K562 (cell line): ENCODE data around the gene PHACTR3. TPM values are rescaled to one million over a fixed set of nuclear protein-coding genes. Genes with fewer than 3 reads are reported as not detected.

Experiments
- ATAC-seq: fragments of 200-7000 bp; cut with Tn5 transposase; 3 replicates; pipeline ENCODE4 v1.9.1; 2020; ENCODE audit warnings: moderate library complexity
- BruUV-seq: library from RNA; stranded (reverse); fragments of 400-500 nt; replicated peaks from 2 replicates; lab custom pipeline; 2021; lab: Mats Ljungman, UMichigan
- CTCF ChIA-PET: fragments of 300-600 bp; formaldehyde crosslinking; extraction: SDS; loops from one replicate; lab custom pipeline; 2021; ENCODE audit warnings: low intra/inter-chr PET ratio; lab: Yijun Ruan, JAX
- POLR2A ChIA-PET: fragments of 300-600, 350-650 bp; sonication (Branson Sonifier 250); formaldehyde crosslinking; extraction: SDS; loops from one replicate; lab custom pipeline; 2021; ENCODE audit warnings: antibody characterized with exemption, inconsistent platforms; lab: Yijun Ruan, JAX
- DNase-seq, 4 experiments: peaks; one replicate each; pipeline versions ENCODE4 v3.0.0 to v3.0.0-alpha.2; 2011 to 2018; ENCODE audit warnings: low spot score in 3 of 4, mixed read lengths in 3 of 4; ENCODE audit errors: extremely low read depth in 1 of 4
- FAIRE-seq: peaks from 2 replicates; lab custom pipeline; 2011; peaks lifted over from hg19 to GRCh38; lab: Jason Lieb, UNC
- H2AFZ ChIP-seq: 2 replicates; pipeline ENCODE4 v1.6.0; 2011; ENCODE audit warnings: low read depth, low read length, control low read depth, inconsistent platforms
- H3K27ac ChIP-seq: fragments of 200-600 bp; 3 replicates; pipeline ENCODE4 v1.8.0; 2011; ENCODE audit warnings: low read depth, mild to moderate bottlenecking, control low read depth, inconsistent platforms, low read length, moderate library complexity, mixed read lengths; ENCODE audit errors: extremely low read depth
- H3K27me3 ChIP-seq, 2 experiments: fragments of 300-600 bp in 1 of 2; 2 replicates in 1 of 2; 3 replicates in 1 of 2; pipeline versions ENCODE4 v1.6.0 to v1.8.0; 2011; ENCODE audit warnings: inconsistent platforms in 2 of 2, low read length in 2 of 2, mild to moderate bottlenecking in 1 of 2, mixed read lengths in 1 of 2, moderate library complexity in 1 of 2; ENCODE audit not compliant: control insufficient read depth in 2 of 2, insufficient read depth in 2 of 2
- H3K36me3 ChIP-seq: fragments of 300-600 bp; 3 replicates; pipeline ENCODE4 v1.8.0; 2011; ENCODE audit warnings: mild to moderate bottlenecking, low read length, inconsistent platforms; ENCODE audit not compliant: control insufficient read depth, insufficient read depth
- H3K4me1 ChIP-seq, 2 experiments: fragments of 200-600 bp in 1 of 2; replicated peaks in 1 of 2; 2 replicates in 1 of 2; 3 replicates in 1 of 2; pipeline versions ENCODE4 v1.5.1 to v1.8.0; 2011; ENCODE audit warnings: inconsistent platforms in 2 of 2, low read length in 2 of 2, mild to moderate bottlenecking in 1 of 2, mixed read lengths in 1 of 2, moderate library complexity in 1 of 2; ENCODE audit not compliant: control insufficient read depth in 2 of 2, insufficient read depth in 2 of 2
- H3K4me2 ChIP-seq: 2 replicates; pipeline ENCODE4 v1.6.1; 2011; ENCODE audit warnings: low read length, control low read depth, inconsistent platforms, mixed read lengths; ENCODE audit not compliant: insufficient read depth
- H3K4me3 ChIP-seq: fragments of 200-600 bp; sonication (generic), shearing (Covaris generic); 2 replicates; pipeline ENCODE4 v1.5.1; 2016; ENCODE audit warnings: control low read depth, inconsistent platforms
- H3K79me2 ChIP-seq: fragments of 200-600 bp; 3 replicates; pipeline ENCODE4 v1.8.0; 2011; ENCODE audit warnings: low read length, inconsistent platforms; ENCODE audit not compliant: control insufficient read depth, insufficient read depth
- H3K9ac ChIP-seq, 2 experiments: 2 replicates each; pipeline versions ENCODE4 v1.6.0 to v1.6.1; 2011; ENCODE audit warnings: low read depth in 2 of 2, low read length in 2 of 2, control low read depth in 1 of 2, inconsistent platforms in 1 of 2, mild to moderate bottlenecking in 1 of 2, mixed read lengths in 1 of 2; ENCODE audit not compliant: insufficient read depth in 1 of 2
- H3K9me1 ChIP-seq: one replicate; pipeline ENCODE4 v1.6.0; 2011; ENCODE audit warnings: inconsistent platforms, mild to moderate bottlenecking, low read length, moderate library complexity; ENCODE audit not compliant: control insufficient read depth, insufficient read depth
- H3K9me3 ChIP-seq: replicated peaks from 2 replicates; pipeline ENCODE4 v1.5.1; 2011; ENCODE audit warnings: low read depth, low read length, inconsistent platforms; ENCODE audit not compliant: control insufficient read depth, insufficient read depth
- H4K20me1 ChIP-seq: replicated peaks from 2 replicates; pipeline ENCODE4 v1.6.1; 2011; ENCODE audit warnings: low read length, inconsistent platforms, mixed read lengths; ENCODE audit not compliant: control insufficient read depth, insufficient read depth
- SRF ChIP-seq, 2 experiments: fragments of 250-450, 450-650 bp in 1 of 2; sonication (Bioruptor Pico) in 1 of 2; sonication (generic) in 1 of 2; formaldehyde crosslinking; IDR thresholded peaks; 2 replicates each; pipeline versions ENCODE4 v1.5.0 to v1.5.1; 2020 to 2022; ENCODE audit warnings: mild to moderate bottlenecking in 1 of 2, missing genetic modification reagents in 1 of 2
- TCF15 ChIP-seq: fragments of 250-450 bp; sonication (Bioruptor Pico); IDR thresholded peaks from 2 replicates; pipeline ENCODE4 v1.8.0; 2022; ENCODE audit warnings: moderate library complexity, mild to moderate bottlenecking, inconsistent platforms
- TFAM ChIP-seq: fragments of 250-450 bp; sonication (Bioruptor Pico); conservative IDR thresholded peaks from 2 replicates; pipeline ENCODE4 v1.5.0; 2021; ENCODE audit warnings: mild to moderate bottlenecking, moderate library complexity
- WGBS: fragments of 100-300 bp; shearing (Covaris generic); methylation state at CpG from one replicate; pipeline ENCODE4 v1.1.6; 2016; ENCODE audit warnings: low coverage, mixed read lengths; ENCODE audit not compliant: insufficient coverage; ENCODE audit errors: missing lambda C conversion rate; 5-methylcytosine and 5-hydroxymethylcytosine counted together
- in situ Hi-C: fragments of 300-500 bp; cut with MboI; formaldehyde crosslinking; loops from 4 replicates; pipeline ENCODE4 v1.15.0; 2018; ENCODE audit warnings: inconsistent platforms, mixed read lengths
- intact Hi-C: fragments of 100-400 bp; cut with micrococcal nuclease; formaldehyde crosslinking; loops from 2 replicates; pipeline ENCODE4 v1.14.2; 2022
- polyA plus RNA-seq, 8 experiments: library from polyadenylated mRNA; depleted of rRNA in 4 of 8; stranded (reverse) in 5 of 8; unstranded in 3 of 8; fragments of >200 nt; fragmentation: Nextera tagmentation in 2 of 8; fragmentation: Illumina TruSeq in 1 of 8; extraction: Ambion mirVana in 2 of 8; extraction: Trizol in 1 of 8; gene quantifications; 2 replicates each; pipeline versions ENCODE4 v1.2.1 to v1.2.3, GENCODE V29; 2011 to 2014; ENCODE audit warnings: inconsistent platforms in 1 of 8, missing spikeins in 1 of 8
- total RNA-seq, 7 experiments: library from RNA; depleted of rRNA in 6 of 7; stranded (reverse); fragments of >200 nt in 6 of 7; fragmentation: Illumina TruSeq in 2 of 7; extraction: Trizol in 2 of 7; gene quantifications; 2 replicates each; pipeline versions ENCODE4 v1.2.1 to v1.2.3, GENCODE V29; 2011 to 2021; ENCODE audit warnings: low replicate concordance in 1 of 7
- TF ChIP-seq, protein P1 (sequence below), 2 experiments: IDR thresholded peaks; 2 replicates each; pipeline ENCODE4 v1.6.1; 2012; ENCODE audit warnings: improper control_type of control experiment in 2 of 2, low read depth in 2 of 2, low read length in 2 of 2, borderline replicate concordance in 1 of 2

PHACTR3 gene
- total and polyA plus RNA-seq, 9 of the 15 experiments (the other 6 are each of a cell fraction or from before 2014, with no cell fraction given): not detected

DNA sequence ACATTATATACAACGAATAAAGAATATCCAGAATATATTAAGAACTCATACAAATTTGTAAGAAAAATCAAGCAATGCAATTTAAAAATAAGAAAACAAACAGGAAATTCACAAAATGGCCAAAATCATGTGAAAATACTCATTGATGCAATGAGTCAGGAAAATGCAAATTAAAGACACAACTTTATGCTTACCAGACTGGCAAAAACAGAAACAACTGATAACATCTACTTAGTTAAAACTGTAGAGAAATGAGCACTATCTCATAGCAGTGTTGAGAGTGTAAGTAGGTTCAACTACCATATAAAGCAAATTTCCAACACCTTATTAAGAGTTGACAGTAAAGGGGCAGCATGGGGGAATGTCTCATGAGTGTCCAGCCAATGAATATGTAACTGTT lies 266.8 kb downstream of the PHACTR3 start:
- Histone ChIP-seq H3K9me1 (no peaks in the 10 kb centered on the region), H3K27ac (no peak overlapping the region), H2AFZ (no peak overlapping the region), H3K36me3 (no peaks in the 10 kb centered on the region), H3K79me2 (no peaks in the 10 kb centered on the region), H3K4me1 (no peaks in the 10 kb centered on the region), H3K9me3 (no peaks in the 10 kb centered on the region), H3K9ac (no peak overlapping the region), H4K20me1 (no peaks in the 10 kb centered on the region; the same call in 1 of the 2 replicates), H3K27me3 (no peaks in the 10 kb centered on the region), H3K4me2 (no peak overlapping the region), H3K4me3 (no peak overlapping the region)
- POLR2A ChIA-PET: no interaction called here
- ATAC-seq: no peak
- CTCF ChIA-PET: no interaction called here
- TF ChIP-seq SRF (CRISPR knock-in tag; IDR thresholded peaks at IDR 0.05) (no peak), TFAM (CRISPR knock-in tag) (no peak), TCF15 (no peak)
- TF ChIP-seq, protein P1, sequence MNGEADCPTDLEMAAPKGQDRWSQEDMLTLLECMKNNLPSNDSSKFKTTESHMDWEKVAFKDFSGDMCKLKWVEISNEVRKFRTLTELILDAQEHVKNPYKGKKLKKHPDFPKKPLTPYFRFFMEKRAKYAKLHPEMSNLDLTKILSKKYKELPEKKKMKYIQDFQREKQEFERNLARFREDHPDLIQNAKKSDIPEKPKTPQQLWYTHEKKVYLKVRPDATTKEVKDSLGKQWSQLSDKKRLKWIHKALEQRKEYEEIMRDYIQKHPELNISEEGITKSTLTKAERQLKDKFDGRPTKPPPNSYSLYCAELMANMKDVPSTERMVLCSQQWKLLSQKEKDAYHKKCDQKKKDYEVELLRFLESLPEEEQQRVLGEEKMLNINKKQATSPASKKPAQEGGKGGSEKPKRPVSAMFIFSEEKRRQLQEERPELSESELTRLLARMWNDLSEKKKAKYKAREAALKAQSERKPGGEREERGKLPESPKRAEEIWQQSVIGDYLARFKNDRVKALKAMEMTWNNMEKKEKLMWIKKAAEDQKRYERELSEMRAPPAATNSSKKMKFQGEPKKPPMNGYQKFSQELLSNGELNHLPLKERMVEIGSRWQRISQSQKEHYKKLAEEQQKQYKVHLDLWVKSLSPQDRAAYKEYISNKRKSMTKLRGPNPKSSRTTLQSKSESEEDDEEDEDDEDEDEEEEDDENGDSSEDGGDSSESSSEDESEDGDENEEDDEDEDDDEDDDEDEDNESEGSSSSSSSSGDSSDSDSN (IDR thresholded peaks at IDR 0.05; ENCODE audit: borderline replicate concordance in 1 of 2, low read depth in 2 of 2, low read length in 2 of 2): no peak
- intact Hi-C loops: no loop called here
- no peak for FAIRE-seq
- in situ Hi-C loops: no loop called here
- no peak for DNase-seq
- no TSS peak for BruUV-seq
- WGBS: 0% methylated on average over 1 of the region's 1 CpG
